Endothelial cell of umbilical vein (primary cell): ENCODE results near the gene RCOR1. TPM values are rescaled to one million over a fixed set of nuclear protein-coding genes. Genes with fewer than 3 reads are reported as not detected.

Experiments used
- BruUV-seq: library from RNA; stranded (reverse); fragments of 400-500 nt; replicated peaks from 2 replicates; lab custom pipeline; 2021; lab: Mats Ljungman, UMichigan
- CTCF ChIA-PET: fragments of 300-600, 350-600 bp; sonication (Branson Sonifier 250); formaldehyde crosslinking; loops from one replicate; lab custom pipeline; 2021; ENCODE audit warnings: antibody characterized with exemption, inconsistent platforms; lab: Charles Lee
- POLR2A ChIA-PET: fragments of 300-600, 350-600 bp; sonication (Branson Sonifier 250); formaldehyde crosslinking; loops from one replicate; lab custom pipeline; 2021; ENCODE audit warnings: antibody characterized with exemption, inconsistent platforms; lab: Charles Lee
- DNase-seq: peaks from one replicate; pipeline ENCODE4 v3.0.0-alpha.2; 2011; ENCODE audit warnings: low read depth, low spot score
- FAIRE-seq: peaks from 2 replicates; lab custom pipeline; 2011; peaks lifted over from hg19 to GRCh38; lab: Jason Lieb, UNC
- H2AFZ ChIP-seq: 2 replicates; pipeline ENCODE4 v1.6.0; 2012; ENCODE audit warnings: low read depth, low read length, control low read depth, inconsistent platforms
- H3K27ac ChIP-seq: 2 replicates; pipeline ENCODE4 v1.5.1; 2011; ENCODE audit warnings: low read depth, mild to moderate bottlenecking, control low read depth, low read length, moderate library complexity; ENCODE audit not compliant: insufficient read depth
- H3K27me3 ChIP-seq, 2 experiments: 2 replicates each; pipeline versions ENCODE4 v1.6.0 to v1.6.1; 2011; ENCODE audit warnings: low read length in 2 of 2, mixed read lengths in 1 of 2; ENCODE audit not compliant: control insufficient read depth in 2 of 2, insufficient read depth in 2 of 2
- H3K36me3 ChIP-seq, 2 experiments: 2 replicates in 1 of 2; 3 replicates in 1 of 2; pipeline ENCODE4 v1.5.1; 2011; ENCODE audit warnings: low read length in 2 of 2, mild to moderate bottlenecking in 1 of 2, moderate library complexity in 1 of 2; ENCODE audit not compliant: control insufficient read depth in 2 of 2, insufficient read depth in 2 of 2; ENCODE audit errors: extremely low read depth in 1 of 2
- H3K4me1 ChIP-seq: 3 replicates; pipeline ENCODE4 v1.5.1; 2011; ENCODE audit warnings: mild to moderate bottlenecking, low read length; ENCODE audit not compliant: control insufficient read depth, insufficient read depth; ENCODE audit errors: extremely low read depth
- H3K4me2 ChIP-seq: 2 replicates; pipeline ENCODE4 v1.6.1; 2011; ENCODE audit warnings: low read length, control low read depth, mixed read lengths; ENCODE audit not compliant: insufficient read depth
- H3K4me3 ChIP-seq, 3 experiments: fragments of 200-600 bp in 1 of 3; sonication (generic), shearing (Covaris generic) in 1 of 3; replicated peaks in 1 of 3; 2 replicates each; pipeline ENCODE4 v1.5.1; 2011 to 2016; ENCODE audit warnings: control low read depth in 3 of 3, low read length in 3 of 3, mild to moderate bottlenecking in 2 of 3, inconsistent platforms in 1 of 3, low read depth in 1 of 3, moderate library complexity in 1 of 3; ENCODE audit not compliant: insufficient read depth in 1 of 3
- H3K79me2 ChIP-seq: 2 replicates; pipeline ENCODE4 v1.6.0; 2012; ENCODE audit warnings: low read length, inconsistent platforms; ENCODE audit not compliant: control insufficient read depth, insufficient read depth
- H3K9ac ChIP-seq: replicated peaks from 2 replicates; pipeline ENCODE3; 2011; ENCODE audit warnings: low read length, control low read depth; ENCODE audit not compliant: insufficient read depth; ENCODE audit errors: extremely low read depth
- H3K9me1 ChIP-seq: replicated peaks from 3 replicates; pipeline ENCODE4 v1.6.0; 2011; ENCODE audit warnings: mild to moderate bottlenecking, low read length; ENCODE audit not compliant: control insufficient read depth, insufficient read depth; ENCODE audit errors: extremely low read depth
- H3K9me3 ChIP-seq: replicated peaks from 2 replicates; pipeline ENCODE4 v1.5.1; 2012; ENCODE audit warnings: low read length, inconsistent platforms; ENCODE audit not compliant: control insufficient read depth, insufficient read depth
- H4K20me1 ChIP-seq: replicated peaks from 2 replicates; pipeline ENCODE3; 2011; ENCODE audit warnings: mild to moderate bottlenecking, low read length; ENCODE audit not compliant: control insufficient read depth, insufficient read depth; ENCODE audit errors: extremely low read depth
- CTCF ChIP-seq, 2 donors: IDR thresholded peaks; 1 replicate in 1 of 2; 2 replicates in 1 of 2; pipeline ENCODE4 v1.5.1; 2011; ENCODE audit warnings: low read length in 2 of 2, mild to moderate bottlenecking in 2 of 2, moderate library complexity in 2 of 2, control low read depth in 1 of 2, inconsistent platforms in 1 of 2, low read depth in 1 of 2; ENCODE audit not compliant: insufficient read depth in 1 of 2; ENCODE audit errors: extremely low read depth in 1 of 2
- EZH2 ChIP-seq: IDR thresholded peaks from 2 replicates; pipeline ENCODE4 v1.6.1; 2012; ENCODE audit warnings: borderline replicate concordance, low read depth, mild to moderate bottlenecking, moderate library complexity, low read length, inconsistent platforms; ENCODE audit not compliant: severe bottlenecking
- FOS ChIP-seq: IDR thresholded peaks from 2 replicates; pipeline ENCODE4 v1.6.1; 2011; ENCODE audit warnings: mild to moderate bottlenecking, low read length, moderate library complexity, borderline replicate concordance; ENCODE audit not compliant: insufficient read depth
- GATA2 ChIP-seq: IDR thresholded peaks from 2 replicates; pipeline ENCODE4 v1.7.0; 2011; ENCODE audit warnings: low read depth, mild to moderate bottlenecking, moderate library complexity, mixed read lengths, low read length; ENCODE audit not compliant: insufficient read length, insufficient read depth
- JUN ChIP-seq: IDR thresholded peaks from 2 replicates; pipeline ENCODE4 v1.6.1; 2011; ENCODE audit warnings: borderline replicate concordance, low read depth; ENCODE audit not compliant: insufficient read length, insufficient read depth
- MAX ChIP-seq: IDR thresholded peaks from 2 replicates; pipeline ENCODE4 v1.6.1; 2011; ENCODE audit not compliant: insufficient read depth, insufficient read length
- MYC ChIP-seq: IDR thresholded peaks from one replicate; pipeline ENCODE4 v1.6.1; 2011; ENCODE audit warnings: mild to moderate bottlenecking, low read depth, low read length
- POLR2A ChIP-seq: IDR thresholded peaks from 2 replicates; pipeline ENCODE4 v1.6.1; 2012; ENCODE audit warnings: low read depth, mild to moderate bottlenecking, control low read depth, low read length
- POLR2AphosphoS5 ChIP-seq: IDR thresholded peaks from 2 replicates; pipeline ENCODE4 v1.6.1; 2012; ENCODE audit warnings: low read depth, mild to moderate bottlenecking, control low read depth, low read length, moderate library complexity; ENCODE audit not compliant: insufficient read depth
- dilution Hi-C: fragments of 300-500 bp; cut with MboI; formaldehyde crosslinking; loops from one replicate; pipeline ENCODE4 v1.15.0; 2019; ENCODE audit warnings: low sequenced_read_pairs; ENCODE audit not compliant: extremely low pct_ligation_motif_present
- intact Hi-C: fragments of 100-400 bp; cut with micrococcal nuclease; formaldehyde crosslinking; loops from one replicate; pipeline ENCODE4 v1.10.0; 2022
- polyA plus RNA-seq, 4 experiments: library from polyadenylated mRNA; depleted of rRNA in 3 of 4; stranded (reverse) in 3 of 4; unstranded in 1 of 4; fragments of >200 nt; gene quantifications; 2 replicates each; pipeline versions ENCODE4 v1.2.1 to v1.2.3, GENCODE V29; 2011 to 2012; ENCODE audit warnings: missing spikeins in 1 of 4
- total RNA-seq: library from RNA; stranded (reverse); gene quantifications from 2 replicates; pipeline ENCODE4 v1.2.3, GENCODE V29; 2021

RCOR1 gene
- total and polyA plus RNA-seq, 2 donors (not counting 3 experiments of a cell fraction or from before 2014, with no cell fraction given): 15.6 to 32.2 TPM

GRCh38 chr14:102652194-102652593 lies 59.7 kb downstream of the RCOR1 start:
- CTCF ChIA-PET: interaction anchor here (1.0 to 1.6 kb wide), 2 partner anchors 14 to 57 kb away, joined by 3 to 6 read pairs; no protein-coding TSS in a partner anchor
- no peaks in the 10 kb centered on the region for H4K20me1 ChIP-seq
- POLR2A ChIA-PET: no interaction called here
- dilution Hi-C loops: no loop called here
- no peak for FAIRE-seq
- peaks cover 63% of the 10 kb centered on the region for H3K79me2 ChIP-seq
- DNase-seq: no peak
- TF ChIP-seq FOS (no peak), GATA2 (no peak), POLR2AphosphoS5 (no peak), JUN (no peak), MYC (no peak), MAX (no peak), CTCF (IDR thresholded peaks at IDR 0.05; ENCODE audit: extremely low read depth in 1 of 2, insufficient read depth in 1 of 2, low read depth in 1 of 2, low read length in 2 of 2) (no peak), EZH2 (no peak), POLR2A (no peak)
- no peak overlapping the region for H3K9ac ChIP-seq
- no peak overlapping the region for H2AFZ ChIP-seq
- no peak overlapping the region for H3K4me3 ChIP-seq
- no peak overlapping the region for H3K27ac ChIP-seq
- H3K36me3 ChIP-seq: no peaks in the 10 kb centered on the region
- peaks cover 18% of the 10 kb centered on the region for H3K4me1 ChIP-seq
- no peak overlapping the region for H3K4me2 ChIP-seq
- no peaks in the 10 kb centered on the region for H3K27me3 ChIP-seq
- no peaks in the 10 kb centered on the region for H3K9me1 ChIP-seq
- H3K9me3 ChIP-seq: no peaks in the 10 kb centered on the region
- no TSS peak for BruUV-seq
- intact Hi-C loops: loop anchor here (10.0 kb wide), 1 partner anchor 127 kb away; no protein-coding TSS in a partner anchor
